LNCaP clone FGC (cell line): ENCODE data around the gene FBLN1.
A peak's percentile ranks its signal among the peaks of the same experiment; 100 is the strongest.
"Not testable (repeated sequence)": the region's sequence is repeated elsewhere in the genome, so short reads cannot be mapped to it uniquely, and the experiment has no call there.

Experiments used
- DNase-seq: peaks from one replicate; pipeline ENCODE4 v3.0.0-alpha.2; 2011; ENCODE audit warnings: low read depth
- H3K4me3 ChIP-seq: 2 replicates; pipeline ENCODE4 v1.5.1; 2011; ENCODE audit warnings: mild to moderate bottlenecking, low read depth, low read length, control low read depth
- CTCF ChIP-seq: IDR thresholded peaks from 2 replicates; pipeline ENCODE4 v1.5.1; 2012; ENCODE audit warnings: mild to moderate bottlenecking; ENCODE audit not compliant: control insufficient read depth, insufficient read depth; ENCODE audit errors: extremely low read depth

FBLN1 gene

GRCh38 chr22:45589556-45589955 is 86.9 kb downstream of the FBLN1 start:
- DNase-seq, result no peak
- no peak overlapping the region for H3K4me3 ChIP-seq
- no peak for TF ChIP-seq CTCF

DNA sequence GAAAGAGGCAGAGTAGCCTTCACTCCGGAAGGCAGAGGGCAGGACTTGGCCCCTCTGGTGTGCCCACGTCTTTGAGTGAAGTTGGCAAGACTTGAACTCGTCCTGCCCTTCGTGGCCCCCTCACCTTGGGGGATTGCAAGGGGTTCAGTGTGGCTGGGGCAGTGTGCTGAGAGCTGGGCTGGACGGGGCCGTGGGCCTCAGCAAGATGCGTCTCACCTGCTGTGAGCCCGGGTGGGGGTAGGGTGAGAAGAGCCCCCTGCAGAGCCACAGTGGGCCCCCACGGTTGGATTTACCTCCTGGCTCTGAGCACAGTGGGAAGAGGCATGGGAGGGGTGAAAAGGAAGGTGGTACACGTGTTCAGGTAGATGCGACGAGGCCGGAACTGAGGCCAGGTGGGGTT is 87.6 kb downstream of the FBLN1 start:
- no peak for TF ChIP-seq CTCF
- DNase-seq, result no peak
- no peak overlapping the region for H3K4me3 ChIP-seq

DNA sequence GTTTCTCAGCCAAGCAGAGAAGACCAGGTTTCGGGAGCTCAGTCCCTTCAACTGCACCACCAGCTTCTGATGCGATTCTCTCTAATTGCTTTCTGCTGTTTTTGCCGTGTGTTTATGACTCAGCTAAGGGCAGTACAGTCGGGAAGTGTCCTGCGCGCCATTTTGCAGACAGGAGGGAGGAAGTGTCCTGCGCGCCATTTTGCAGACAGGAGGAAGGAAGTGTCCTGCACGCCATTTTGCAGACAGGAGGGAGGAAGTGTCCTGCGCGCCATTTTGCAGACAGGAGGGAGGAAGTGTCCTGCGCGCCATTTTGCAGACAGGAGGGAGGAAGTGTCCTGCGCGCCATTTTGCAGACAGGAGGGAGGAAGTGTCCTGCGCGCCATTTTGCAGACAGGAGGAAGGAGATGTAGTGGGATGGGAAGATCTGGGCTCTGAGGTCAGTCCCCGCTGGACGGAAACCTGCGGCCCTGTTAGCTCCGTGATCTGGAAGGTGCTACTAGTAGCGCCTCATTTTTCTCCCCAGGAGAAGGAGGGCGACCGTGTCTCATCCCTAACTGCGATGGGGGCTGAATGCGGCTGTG is 89.0 kb downstream of the FBLN1 start:
- H3K4me3 ChIP-seq, DNase-seq: not testable (repeated sequence)

GRCh38 chr22:45594123-45594941 is 91.6 kb downstream of the FBLN1 start:
- DNase-seq, result no peak
- no peak overlapping the region for H3K4me3 ChIP-seq
- no peak for TF ChIP-seq CTCF

DNA sequence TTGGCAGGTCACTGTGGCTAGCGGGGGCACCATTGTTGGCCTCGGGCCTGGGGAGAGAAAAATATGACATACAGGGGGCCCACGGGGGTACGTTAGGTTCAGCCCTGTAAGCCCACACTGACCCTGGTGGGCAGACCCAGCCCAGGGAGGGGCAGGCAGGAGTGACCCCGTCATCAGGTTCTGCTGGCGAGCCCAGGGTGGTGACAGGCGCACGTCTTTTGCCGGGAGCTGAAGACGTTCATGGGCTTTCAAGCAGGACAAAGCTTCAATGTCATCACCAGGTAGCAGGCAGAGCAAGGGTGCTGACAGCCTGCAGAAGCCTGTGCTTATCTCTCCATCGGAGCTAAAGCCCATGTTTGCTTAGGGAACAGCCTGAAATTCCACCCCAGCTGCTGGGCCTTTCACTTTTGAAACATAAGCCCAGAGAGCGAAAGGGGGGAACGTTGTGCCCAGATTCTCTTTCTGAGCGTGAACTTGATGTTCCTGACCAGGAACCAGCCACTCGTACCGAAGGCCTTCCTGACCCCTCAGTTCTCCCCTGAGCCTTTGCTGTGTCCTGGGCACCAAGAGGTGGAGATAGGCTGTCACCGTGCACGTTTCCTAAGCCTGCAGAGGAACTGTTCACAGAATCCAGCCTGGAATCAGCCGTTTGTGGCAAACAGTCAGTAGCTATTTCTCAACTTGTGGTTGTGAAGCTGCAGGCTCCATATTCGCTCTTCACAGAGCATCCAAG is 94.9 kb downstream of the FBLN1 start:
- TF ChIP-seq CTCF, result no peak
- DNase-seq, result peak; percentile 72
- H3K4me3 ChIP-seq, result peak overlapping the region; percentile 8

DNA sequence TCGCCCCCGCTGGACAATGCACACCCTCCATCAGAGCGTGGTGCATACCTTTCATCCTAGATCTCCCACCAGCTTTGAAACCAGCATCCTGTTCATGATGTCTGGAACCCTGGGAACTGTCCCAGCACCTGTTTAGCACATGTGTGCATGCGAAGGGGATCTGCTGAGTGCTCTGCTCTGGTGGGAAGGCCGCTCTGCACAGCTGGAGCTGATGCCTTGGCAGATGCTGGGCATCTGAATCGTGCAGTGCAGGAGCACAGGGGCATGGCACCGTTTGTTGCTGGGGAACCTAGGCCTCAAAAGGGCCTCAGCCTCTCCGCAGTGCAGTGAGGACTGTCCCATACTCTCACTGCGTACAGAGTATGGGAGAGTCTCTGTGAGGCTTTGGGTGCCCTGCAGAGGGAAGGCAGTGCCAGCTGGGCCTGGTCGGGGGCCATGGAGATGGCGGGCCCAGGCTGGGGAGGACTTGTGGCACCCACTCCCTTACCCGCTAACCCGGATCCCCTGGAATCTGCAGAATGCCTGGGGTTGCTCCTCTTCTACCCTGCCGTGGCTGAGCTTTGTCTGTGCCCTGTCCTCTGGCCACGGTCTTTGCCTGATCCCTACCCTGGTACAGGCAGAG is 96.0 kb downstream of the FBLN1 start:
- H3K4me3 ChIP-seq, result no peak overlapping the region
- no peak for DNase-seq
- no peak for TF ChIP-seq CTCF

DNA sequence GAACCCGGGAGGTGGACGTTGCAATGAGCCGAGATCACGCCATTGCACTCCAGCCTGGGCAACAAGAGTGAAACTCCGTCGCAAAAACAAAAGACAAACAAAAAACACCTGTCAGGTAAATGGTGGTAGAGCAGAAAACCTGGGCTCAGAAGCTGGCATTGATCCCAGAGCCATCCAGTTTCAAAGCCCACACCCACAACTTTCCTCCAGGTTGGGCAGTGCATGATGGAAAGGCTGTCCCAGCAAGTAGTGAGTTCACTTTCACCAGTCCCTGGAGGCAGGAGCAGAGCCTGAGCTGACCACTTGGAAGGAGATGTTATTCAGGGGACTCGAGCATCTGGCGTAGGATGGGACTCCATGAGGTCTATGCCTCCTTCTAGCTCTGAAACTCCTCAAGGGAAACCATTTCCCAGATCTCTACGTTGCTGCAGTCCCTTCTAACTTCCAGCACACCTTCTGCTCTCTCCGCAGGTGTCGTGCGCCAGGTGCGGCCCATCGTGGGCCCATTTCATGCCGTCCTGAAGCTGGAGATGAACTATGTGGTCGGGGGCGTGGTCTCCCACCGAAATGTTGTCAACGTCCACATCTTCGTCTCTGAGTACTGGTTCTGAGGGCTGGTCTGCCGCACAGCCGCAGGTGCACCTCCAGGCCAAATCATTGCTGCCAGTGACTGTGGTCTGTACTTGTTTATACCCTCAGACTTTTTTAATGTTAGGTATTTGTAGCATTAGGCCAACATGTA is 97.3 kb downstream of the FBLN1 start:
- TF ChIP-seq CTCF, result no peak
- no peak for DNase-seq
- H3K4me3 ChIP-seq, result no peak overlapping the region
